Renal pelvis (tissue), 4 donors: ENCODE data around the gene KCTD16. TPM values are rescaled to one million over a fixed set of nuclear protein-coding genes. Genes with fewer than 3 reads are reported as not detected.

Experiments
- DNase-seq: peaks from one replicate; pipeline ENCODE4 v3.0.0-alpha.2; 2013
- polyA plus RNA-seq, 3 donors: library from polyadenylated mRNA; unstranded; fragments of 120-200 nt; gene quantifications; one replicate each; pipeline ENCODE4 v1.2.1, GENCODE V29; 2013; ENCODE audit not compliant: insufficient read length in 3 of 3

KCTD16 gene
- polyA plus RNA-seq, 3 donors, result 2.3 to 2.8 (median 2.7) TPM

- DNase-seq, result no peak
Observed at GRCh38 chr5:144460600-144460999, 289.9 kb downstream of the KCTD16 start.

GRCh38 chr5:144462577-144462976 is 291.9 kb downstream of the KCTD16 start:
- DNase-seq, result no peak

GRCh38 chr5:144463481-144464223 is 293.0 kb downstream of the KCTD16 start:
- DNase-seq, result no peak

- DNase-seq, result no peak
Observed at GRCh38 chr5:144464306-144464705, 293.6 kb downstream of the KCTD16 start.

GRCh38 chr5:144465441-144465840 is 294.8 kb downstream of the KCTD16 start:
- no peak for DNase-seq

- DNase-seq, result peak; percentile 27
Observed at GRCh38 chr5:144467792-144468191, 297.1 kb downstream of the KCTD16 start.

- no peak for DNase-seq
Observed at GRCh38 chr5:144468571-144468970, 297.9 kb downstream of the KCTD16 start.

GRCh38 chr5:144469106-144469505 is 298.4 kb downstream of the KCTD16 start:
- DNase-seq, result no peak

- DNase-seq, result no peak
Observed at GRCh38 chr5:144472221-144472620, 301.5 kb downstream of the KCTD16 start.

GRCh38 chr5:144473650-144474049 is 303.0 kb downstream of the KCTD16 start:
- no peak for DNase-seq

- DNase-seq, result no peak
Observed at GRCh38 chr5:144478565-144478964, 307.9 kb downstream of the KCTD16 start.

- no peak for DNase-seq
Observed at GRCh38 chr5:144481861-144482260, 311.2 kb downstream of the KCTD16 start.

- no peak for DNase-seq
Observed at GRCh38 chr5:144484124-144484897, 313.6 kb downstream of the KCTD16 start.

- no peak for DNase-seq
Observed at GRCh38 chr5:144485540-144485939, 314.9 kb downstream of the KCTD16 start.

- DNase-seq, result no peak
Observed at GRCh38 chr5:144487207-144487606, 316.5 kb downstream of the KCTD16 start.

- DNase-seq, result no peak
Observed at GRCh38 chr5:144487761-144488160, 317.1 kb downstream of the KCTD16 start.

- no peak for DNase-seq
Observed at GRCh38 chr5:144503123-144503522, 332.4 kb downstream of the KCTD16 start.

- no peak for DNase-seq
Observed at GRCh38 chr5:144504929-144505577, 334.4 kb downstream of the KCTD16 start.

- peak; percentile 55 for DNase-seq
Observed at GRCh38 chr5:144510845-144511579, 340.3 kb downstream of the KCTD16 start.

GRCh38 chr5:144511580-144512072 is 341.0 kb downstream of the KCTD16 start:
- no peak for DNase-seq

- DNase-seq, result no peak
Observed at GRCh38 chr5:144522698-144523097, 352.0 kb downstream of the KCTD16 start.

GRCh38 chr5:144525000-144525399 is 354.3 kb downstream of the KCTD16 start:
- DNase-seq, result no peak
